Measurements from ENCODE around the gene GABRG3.

The GABRG3 gene

DNA sequence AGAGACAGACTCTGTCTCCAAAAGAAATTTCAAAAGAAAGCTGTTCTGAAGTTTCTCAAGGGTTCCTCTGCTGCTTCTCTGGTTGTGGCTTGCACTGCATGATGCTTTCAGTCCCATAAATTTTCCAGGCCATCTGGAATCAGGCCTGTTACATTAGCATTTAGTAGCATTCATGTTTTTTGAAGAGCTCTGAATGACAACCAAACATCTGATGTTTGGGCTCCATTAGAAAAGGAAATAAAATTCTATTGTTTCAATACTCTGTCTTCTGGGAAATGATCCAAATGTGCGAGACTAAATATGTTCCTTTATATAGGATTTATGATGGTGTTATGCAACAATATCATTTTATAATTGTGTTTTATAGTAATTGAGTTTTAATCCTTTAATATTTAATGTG, 455.8 kb downstream of the GABRG3 start:
- no peak for DNase-seq (ENCODE audit: low read depth)
- TF ChIP-seq CTCF (IDR thresholded peaks at IDR 0.05; ENCODE audit: control insufficient read depth, insufficient read depth, low read depth, low read length, missing control alignments) = no peak

DNA sequence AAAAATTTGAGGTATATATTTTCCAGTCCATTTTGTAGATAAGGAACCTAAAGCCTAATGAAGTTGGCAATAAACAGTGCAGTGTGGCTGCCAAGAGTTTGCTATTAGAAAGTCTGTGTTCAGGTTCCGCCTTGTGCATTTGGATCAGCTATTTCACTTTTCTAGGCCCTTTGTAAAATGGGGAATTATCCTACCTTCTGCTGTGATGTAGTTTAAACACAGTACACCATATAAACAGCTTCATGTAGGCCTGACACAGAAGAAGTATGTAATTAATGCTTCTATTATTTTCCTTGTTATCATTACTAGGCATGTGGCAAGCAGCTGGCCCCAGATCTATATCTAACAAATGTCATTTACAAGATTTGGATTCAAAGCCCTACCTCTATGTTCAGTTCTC, 456.3 kb downstream of the GABRG3 start:
- H3K4me3 ChIP-seq (ENCODE audit: control insufficient read depth, low read depth, low read length) = no peak overlapping the region
- no peak for DNase-seq (ENCODE audit: low read depth)
- TF ChIP-seq CTCF (IDR thresholded peaks at IDR 0.05; ENCODE audit: control insufficient read depth, insufficient read depth, low read depth, low read length, missing control alignments) = no peak

More for the DNA sequence above, 455.8 kb downstream of the GABRG3 start:
- no peak overlapping the region for H3K4me3 ChIP-seq (ENCODE audit: control insufficient read depth, low read depth, low read length)

DNA sequence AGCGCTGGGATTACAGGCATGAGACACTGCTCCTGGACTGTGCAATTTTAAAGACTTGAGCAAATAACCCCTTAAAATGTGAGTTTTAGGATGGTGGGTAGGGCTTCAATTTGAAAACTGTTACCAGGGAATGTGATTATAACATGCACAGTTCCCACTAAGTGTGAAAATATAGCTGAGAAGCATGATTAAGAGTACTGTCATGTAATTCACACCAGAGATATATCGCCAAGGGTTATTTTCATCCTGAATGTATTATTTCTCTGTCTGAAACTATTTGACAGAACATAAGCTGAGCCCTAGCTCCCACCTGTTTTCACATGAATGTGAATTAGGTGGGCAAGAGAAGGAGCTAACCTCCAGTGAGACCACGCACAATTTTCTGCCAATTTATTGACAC, 457.2 kb downstream of the GABRG3 start:
- H3K4me3 ChIP-seq (ENCODE audit: control insufficient read depth, low read depth, low read length) = no peak overlapping the region
- TF ChIP-seq CTCF (IDR thresholded peaks at IDR 0.05; ENCODE audit: control insufficient read depth, insufficient read depth, low read depth, low read length, missing control alignments) = no peak
- no peak for DNase-seq (ENCODE audit: low read depth)

- DNase-seq (ENCODE audit: low read depth) = no peak
- TF ChIP-seq CTCF (IDR thresholded peaks at IDR 0.05; ENCODE audit: control insufficient read depth, insufficient read depth, low read depth, low read length, missing control alignments) = no peak
- no peak overlapping the region for H3K4me3 ChIP-seq (ENCODE audit: control insufficient read depth, low read depth, low read length)
Measured at GRCh38 chr15:27429577-27429976, 458.6 kb downstream of the GABRG3 start.

DNA sequence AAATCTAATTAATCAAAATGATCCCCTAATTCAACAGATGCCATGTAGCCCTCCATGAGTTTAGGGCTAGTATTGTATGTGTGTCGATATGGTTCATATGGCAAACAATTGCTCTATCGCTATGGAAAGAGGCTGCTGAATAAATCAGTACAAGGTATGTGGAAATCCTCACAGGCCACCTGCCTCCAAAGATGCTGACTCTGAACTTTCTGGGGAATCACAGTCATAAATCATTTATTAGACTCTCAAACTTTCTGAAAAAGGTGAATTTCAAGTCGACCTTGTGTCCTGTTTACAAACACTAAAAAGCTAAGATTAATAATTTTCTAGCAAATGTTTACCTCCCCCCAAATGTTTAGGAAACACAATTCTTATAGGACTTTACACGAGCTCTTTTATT, 462.6 kb downstream of the GABRG3 start:
- no peak for TF ChIP-seq CTCF (IDR thresholded peaks at IDR 0.05; ENCODE audit: control insufficient read depth, insufficient read depth, low read depth, low read length, missing control alignments)
- DNase-seq (ENCODE audit: low read depth) = no peak
- no peak overlapping the region for H3K4me3 ChIP-seq (ENCODE audit: control insufficient read depth, low read depth, low read length)

- no peak for DNase-seq (ENCODE audit: low read depth)
- no peak overlapping the region for H3K4me3 ChIP-seq (ENCODE audit: control insufficient read depth, low read depth, low read length)
- TF ChIP-seq CTCF (IDR thresholded peaks at IDR 0.05; ENCODE audit: control insufficient read depth, insufficient read depth, low read depth, low read length, missing control alignments) = no peak
Measured at GRCh38 chr15:27438403-27439375, 467.7 kb downstream of the GABRG3 start.
